ENCODE measurements around the gene JARID2.

The JARID2 gene

GRCh38 chr6:15461127-15461944, 215.5 kb downstream of the JARID2 start:
- peak in 2 of 11 experiments; percentile 15 to 40; a peak in 2 of 22 replicates for TF ChIP-seq Cebpa-rat (IDR thresholded peaks at IDR 0.05)
- no peaks in the 10 kb centered on the region for H3K27me3 ChIP-seq
- no peaks in the 10 kb centered on the region for H3K9me3 ChIP-seq (replicated peaks in 1 of 11)
- H3K4me3 ChIP-seq: no peak overlapping the region
- peaks cover 10 to 79% (median 58%) of the 10 kb centered on the region in 11 experiments; a peak in 21 of 22 replicates for H3K36me3 ChIP-seq
- no peak overlapping the region for H3K9ac ChIP-seq
- H3K27ac ChIP-seq: no peak overlapping the region
- H3K4me1 ChIP-seq: peaks cover 23 to 47% (median 32%) of the 10 kb centered on the region in 10 experiments
- H4K20me1 ChIP-seq: peaks cover 47 to 96% (median 83%) of the 10 kb centered on the region in 11 experiments; a peak in 18 of 22 replicates
- H3K4me2 ChIP-seq: peak overlapping the region in 7 of 11 experiments; percentile 7 to 48 (median 16); a peak in 10 of 22 replicates

GRCh38 chr6:15462256-15462655, 216.4 kb downstream of the JARID2 start:
- H3K36me3 ChIP-seq: peaks cover 10 to 86% (median 67%) of the 10 kb centered on the region in 11 experiments; a peak in 21 of 22 replicates
- no peak overlapping the region; a peak in 1 of 22 replicates for H3K9ac ChIP-seq
- H3K4me3 ChIP-seq: no peak overlapping the region
- H3K4me2 ChIP-seq: peak overlapping the region in 9 of 11 experiments; percentile 0 to 48 (median 14); a peak in 13 of 22 replicates
- peaks cover 20 to 52% (median 28%) of the 10 kb centered on the region in 10 experiments for H3K4me1 ChIP-seq
- no peaks in the 10 kb centered on the region for H3K27me3 ChIP-seq
- no peaks in the 10 kb centered on the region for H3K9me3 ChIP-seq (replicated peaks in 1 of 11)
- H3K27ac ChIP-seq: no peak overlapping the region
- peaks cover 43 to 94% (median 78%) of the 10 kb centered on the region in 11 experiments; a peak in 18 of 22 replicates for H4K20me1 ChIP-seq
- TF ChIP-seq Cebpa-rat (IDR thresholded peaks at IDR 0.05): no peak

GRCh38 chr6:15462717-15463525, 217.1 kb downstream of the JARID2 start:
- H3K4me3 ChIP-seq: no peak overlapping the region
- H3K4me2 ChIP-seq: peak overlapping the region in 9 of 11 experiments; percentile 7 to 48 (median 19); a peak in 11 of 22 replicates
- no peak for TF ChIP-seq Cebpa-rat (IDR thresholded peaks at IDR 0.05)

GRCh38 chr6:15464211-15464725, 218.4 kb downstream of the JARID2 start:
- Histone ChIP-seq H4K20me1 (peaks cover 43 to 78% (median 63%) of the 10 kb centered on the region in 11 experiments; a peak in 18 of 22 replicates), H3K36me3 (peaks cover 13 to 86% (median 68%) of the 10 kb centered on the region in 11 experiments), H3K4me3 (no peak overlapping the region), H3K9ac (no peak overlapping the region), H3K27me3 (no peaks in the 10 kb centered on the region), H3K9me3 (replicated peaks in 1 of 11) (peaks cover 0 to 2% (median 0%) of the 10 kb centered on the region in 11 experiments; a peak in 1 of 22 replicates), H3K4me1 (peaks cover 17 to 45% (median 25%) of the 10 kb centered on the region in 10 experiments), H3K4me2 (no peak overlapping the region), H3K27ac (no peak overlapping the region)
- no peak for TF ChIP-seq Cebpa-rat (IDR thresholded peaks at IDR 0.05)

More at GRCh38 chr6:15462717-15463525, 217.1 kb downstream of the JARID2 start:
- peaks cover 12 to 86% (median 69%) of the 10 kb centered on the region in 11 experiments; a peak in 21 of 22 replicates for H3K36me3 ChIP-seq
- H3K4me1 ChIP-seq: peaks cover 17 to 45% (median 27%) of the 10 kb centered on the region in 10 experiments
- H3K9me3 ChIP-seq (replicated peaks in 1 of 11): 0 out of 22 replicates have a peak, but pooled peaks cover 0 to 2% (median 0%) of the 10 kb centered on the region in 11 experiments
- no peaks in the 10 kb centered on the region for H3K27me3 ChIP-seq
- H3K27ac ChIP-seq: no peak overlapping the region
- no peak overlapping the region; a peak in 1 of 22 replicates for H3K9ac ChIP-seq
- peaks cover 43 to 92% (median 74%) of the 10 kb centered on the region in 11 experiments; a peak in 18 of 22 replicates for H4K20me1 ChIP-seq

- Histone ChIP-seq H3K4me2 (no peak overlapping the region), H3K4me3 (no peak overlapping the region), H3K27ac (no peak overlapping the region), H3K4me1 (peaks cover 17 to 44% (median 25%) of the 10 kb centered on the region in 10 experiments), H3K36me3 (peaks cover 22 to 86% (median 68%) of the 10 kb centered on the region in 11 experiments), H3K9me3 (replicated peaks in 1 of 11) (peaks cover 0 to 2% (median 0%) of the 10 kb centered on the region in 11 experiments; a peak in 1 of 22 replicates), H3K27me3 (no peaks in the 10 kb centered on the region), H4K20me1 (peaks cover 42 to 69% (median 54%) of the 10 kb centered on the region in 11 experiments; a peak in 18 of 22 replicates), H3K9ac (no peak overlapping the region)
- TF ChIP-seq Cebpa-rat (IDR thresholded peaks at IDR 0.05): no peak
Measured at GRCh38 chr6:15465212-15465611, 219.3 kb downstream of the JARID2 start.

- H3K9me3 ChIP-seq (replicated peaks in 1 of 11): peaks cover 0 to 2% (median 0%) of the 10 kb centered on the region in 11 experiments; a peak in 1 of 22 replicates
- peaks cover 40 to 96% (median 76%) of the 10 kb centered on the region in 11 experiments for H3K36me3 ChIP-seq
- H3K27me3 ChIP-seq: no peaks in the 10 kb centered on the region
- H3K27ac ChIP-seq: no peak overlapping the region
- H3K4me3 ChIP-seq: no peak overlapping the region
- H4K20me1 ChIP-seq: peaks cover 9 to 53% (median 25%) of the 10 kb centered on the region in 11 experiments; a peak in 15 of 22 replicates
- no peak for TF ChIP-seq Cebpa-rat (IDR thresholded peaks at IDR 0.05)
- no peak overlapping the region for H3K4me2 ChIP-seq
- peaks cover 36 to 54% (median 41%) of the 10 kb centered on the region in 10 experiments for H3K4me1 ChIP-seq
- H3K9ac ChIP-seq: no peak overlapping the region
Measured at GRCh38 chr6:15470746-15471145, 224.9 kb downstream of the JARID2 start.

- H4K20me1 ChIP-seq: peaks cover 13 to 52% (median 22%) of the 10 kb centered on the region in 11 experiments; a peak in 16 of 22 replicates
- TF ChIP-seq Cebpa-rat (IDR thresholded peaks at IDR 0.05): no peak
- H3K4me1 ChIP-seq: peaks cover 55 to 67% (median 59%) of the 10 kb centered on the region in 10 experiments
- no peak overlapping the region for H3K4me3 ChIP-seq
- no peaks in the 10 kb centered on the region for H3K27me3 ChIP-seq
- H3K4me2 ChIP-seq: peak overlapping the region; percentile 5 to 76 (median 38); a peak in 19 of 22 replicates
- peaks cover 0 to under 1% (median 0%) of the 10 kb centered on the region in 11 experiments; a peak in 1 of 22 replicates for H3K9me3 ChIP-seq (replicated peaks in 1 of 11)
- peaks cover 40 to 82% (median 64%) of the 10 kb centered on the region in 11 experiments for H3K36me3 ChIP-seq
- no peak overlapping the region for H3K9ac ChIP-seq
- peak overlapping the region in 6 of 11 experiments; percentile 4 to 43 (median 17); a peak in 6 of 22 replicates for H3K27ac ChIP-seq
Measured at GRCh38 chr6:15472621-15473020, 226.8 kb downstream of the JARID2 start.

GRCh38 chr6:15473174-15473573, 227.3 kb downstream of the JARID2 start:
- no peak for TF ChIP-seq Cebpa-rat (IDR thresholded peaks at IDR 0.05)
- Histone ChIP-seq H3K27me3 (no peaks in the 10 kb centered on the region), H3K36me3 (peaks cover 42 to 84% (median 64%) of the 10 kb centered on the region in 11 experiments), H3K4me3 (no peak overlapping the region), H3K9ac (no peak overlapping the region), H3K27ac (peak overlapping the region in 2 of 11 experiments; percentile 27 to 36; a peak in 1 of 22 replicates), H3K4me1 (peaks cover 60 to 71% (median 64%) of the 10 kb centered on the region in 10 experiments), H4K20me1 (peaks cover 10 to 55% (median 19%) of the 10 kb centered on the region in 11 experiments; a peak in 16 of 22 replicates), H3K4me2 (peak overlapping the region in 7 of 11 experiments; percentile 27 to 86 (median 71); a peak in 10 of 22 replicates), H3K9me3 (replicated peaks in 1 of 11) (no peaks in the 10 kb centered on the region; a peak in 3 of 22 replicates)

Measured in BLaER1 treated with 17β-estradiol and CSF1 and Interleukin-3, amounts not matched to agents 10 nM and 100 nM (cell line).